Right ventricle myocardium inferior (tissue), 1 donor: ENCODE measurements around the gene NAT10. TPM values are rescaled to one million over a fixed set of nuclear protein-coding genes. Genes with fewer than 3 reads are reported as not detected.
"Not testable (repeated sequence)": the region's sequence is repeated elsewhere in the genome, so short reads cannot be mapped to it uniquely, and the experiment has no call there.

Experiments
- ATAC-seq: fragments of 200-7000 bp; cut with Tn5 transposase; one replicate; pipeline ENCODE4 v1.9.1; 2020; ENCODE audit warnings: mild to moderate bottlenecking, moderate library complexity
- DNase-seq: peaks from one replicate; pipeline ENCODE4 v3.0.0; 2021; ENCODE audit errors: missing footprints
- intact Hi-C: fragments of 100-400 bp; cut with DNase I; formaldehyde crosslinking; loops from one replicate; pipeline ENCODE4 v1.11.0; 2022
- total RNA-seq: library from RNA; stranded (reverse); fragmentation: NEBNext Ultra II Directional; extraction: Animal tissue kit (Norgen Biotek cat#: 25700); gene quantifications from one replicate; pipeline ENCODE4 v1.2.1, GENCODE V29; 2021
- donor health status: DM: no; HTN: yes; CAD: no; lungs with severe emphysema.

NAT10 gene
- total RNA-seq, 1 donor from 2014 or later = 22.8 TPM

DNA sequence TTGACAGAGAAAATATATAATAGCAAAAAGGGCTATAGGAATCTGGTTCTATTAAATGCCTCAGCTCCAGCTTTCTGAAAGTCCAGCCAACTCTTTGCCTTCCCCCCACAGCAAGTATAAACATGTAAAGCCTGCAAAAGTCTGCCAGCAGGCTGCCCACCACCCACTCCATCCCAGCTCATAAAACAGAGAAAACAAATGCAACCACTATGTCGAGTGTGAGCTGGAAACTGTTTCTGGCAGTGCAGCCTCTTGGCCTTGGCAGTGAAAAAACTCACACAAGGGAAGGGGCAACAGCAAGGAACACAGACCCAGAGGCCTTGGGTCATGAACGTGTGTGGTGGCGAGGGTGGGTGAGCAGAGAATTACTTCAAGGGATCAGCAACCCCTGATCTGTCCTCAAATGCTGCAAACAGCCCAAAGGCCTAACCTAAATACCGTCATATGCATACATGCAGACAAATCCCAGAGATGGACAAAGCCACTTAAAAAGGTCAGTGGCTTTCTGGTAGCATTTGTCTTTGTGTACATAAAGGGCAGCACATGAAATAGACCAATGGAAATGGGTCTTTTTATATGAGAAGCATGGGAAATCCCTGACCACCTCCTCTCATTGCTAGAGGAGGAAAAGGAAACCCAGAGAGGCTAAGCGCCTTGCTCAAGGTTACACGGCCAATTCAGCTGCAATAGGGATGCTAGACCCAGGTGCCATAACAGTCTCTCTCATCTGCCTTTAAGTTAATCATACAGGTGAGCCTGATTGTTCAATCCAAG, 74.8 kb downstream of the NAT10 start:
- DNase-seq (no peak), ATAC-seq (no peak)
- intact Hi-C loops = no loop called here

DNA sequence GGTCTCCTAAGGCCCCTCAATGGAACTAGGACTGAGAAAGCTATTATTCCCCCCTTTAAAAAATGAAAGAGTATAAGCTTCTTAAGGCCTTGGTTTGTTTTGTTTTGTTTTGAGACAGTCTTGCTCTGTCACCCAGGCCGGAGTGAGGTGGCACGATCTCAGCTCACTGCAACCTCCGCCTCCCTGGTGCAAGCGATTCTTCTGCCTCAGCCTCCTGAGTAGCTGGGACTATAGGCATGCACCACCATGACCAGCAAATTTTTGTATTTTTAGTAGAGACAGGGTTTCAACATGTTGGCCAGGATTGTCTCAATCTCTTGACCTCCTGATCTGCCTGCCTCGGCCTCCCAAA, 75.4 kb downstream of the NAT10 start:
- ATAC-seq, intact Hi-C loops, DNase-seq: not testable (repeated sequence)

DNA sequence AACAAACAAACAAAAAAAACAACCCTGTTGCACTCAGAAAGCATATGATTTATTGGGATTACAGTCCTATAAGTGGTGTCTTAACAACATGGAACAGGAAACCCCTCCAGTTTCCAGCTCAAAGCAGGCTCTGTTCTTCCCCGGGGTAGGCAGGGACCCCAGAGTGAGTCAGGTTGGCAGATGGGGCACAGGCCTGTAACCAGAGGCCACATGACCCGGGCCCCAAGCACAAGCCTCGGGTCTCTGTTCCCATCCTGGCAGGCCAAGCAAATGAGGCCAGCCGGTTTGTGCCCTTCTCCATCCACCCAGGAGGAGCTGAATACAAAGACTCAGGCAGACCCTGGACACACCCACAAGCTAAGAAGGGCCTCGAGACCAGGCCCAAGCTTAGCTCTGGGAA, 75.8 kb downstream of the NAT10 start:
- intact Hi-C loops = no loop called here
- ATAC-seq = no peak
- no peak for DNase-seq

DNA sequence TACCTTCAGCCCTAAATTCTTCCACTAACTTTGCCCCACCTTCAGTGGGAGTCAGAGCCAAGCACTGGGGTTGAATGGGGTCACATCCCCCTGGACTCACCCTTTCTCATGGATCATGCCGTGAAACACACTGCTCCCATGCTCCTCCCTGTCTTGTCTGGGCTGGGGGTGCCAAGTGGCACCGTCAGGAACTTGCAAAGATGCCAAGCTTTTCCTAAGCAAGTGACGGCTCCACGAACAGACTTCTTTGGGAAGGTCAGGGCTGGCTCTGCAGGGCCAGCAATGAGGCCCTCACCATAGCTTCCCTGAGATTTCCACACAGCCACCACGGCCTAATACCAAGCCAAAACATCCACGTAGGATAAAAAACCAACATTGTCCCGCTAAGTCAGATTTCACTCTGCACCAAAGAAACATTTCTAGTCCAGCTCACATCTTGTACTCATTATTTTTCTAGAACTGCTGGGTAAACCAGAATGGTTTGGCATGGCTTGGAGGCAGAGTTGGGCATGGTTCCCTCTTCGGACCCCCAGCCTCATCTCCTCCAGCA, 76.5 kb downstream of the NAT10 start:
- intact Hi-C loops = no loop called here
- ATAC-seq (no peak), DNase-seq (no peak)

DNA sequence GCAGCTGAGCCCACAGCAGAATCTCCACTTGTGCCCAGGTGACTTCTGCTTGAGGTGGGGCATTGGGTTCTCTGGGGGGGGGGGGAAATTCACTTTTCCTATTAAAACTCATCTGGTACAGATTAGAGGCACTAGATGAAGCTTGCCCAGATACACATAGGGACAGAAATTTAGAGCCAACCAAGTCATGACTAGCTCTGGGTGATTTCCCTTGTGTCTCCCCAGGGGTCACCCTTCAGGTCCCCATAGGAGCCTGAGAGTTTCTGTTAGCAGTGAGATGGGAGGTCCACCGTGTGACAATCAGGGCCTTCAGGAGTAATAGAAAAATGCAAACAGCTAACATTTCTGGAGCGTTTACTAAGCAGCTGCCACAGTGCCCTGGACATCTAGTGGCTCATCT, 77.0 kb downstream of the NAT10 start:
- no peak for DNase-seq
- no peak for ATAC-seq
- intact Hi-C loops = no loop called here

DNA sequence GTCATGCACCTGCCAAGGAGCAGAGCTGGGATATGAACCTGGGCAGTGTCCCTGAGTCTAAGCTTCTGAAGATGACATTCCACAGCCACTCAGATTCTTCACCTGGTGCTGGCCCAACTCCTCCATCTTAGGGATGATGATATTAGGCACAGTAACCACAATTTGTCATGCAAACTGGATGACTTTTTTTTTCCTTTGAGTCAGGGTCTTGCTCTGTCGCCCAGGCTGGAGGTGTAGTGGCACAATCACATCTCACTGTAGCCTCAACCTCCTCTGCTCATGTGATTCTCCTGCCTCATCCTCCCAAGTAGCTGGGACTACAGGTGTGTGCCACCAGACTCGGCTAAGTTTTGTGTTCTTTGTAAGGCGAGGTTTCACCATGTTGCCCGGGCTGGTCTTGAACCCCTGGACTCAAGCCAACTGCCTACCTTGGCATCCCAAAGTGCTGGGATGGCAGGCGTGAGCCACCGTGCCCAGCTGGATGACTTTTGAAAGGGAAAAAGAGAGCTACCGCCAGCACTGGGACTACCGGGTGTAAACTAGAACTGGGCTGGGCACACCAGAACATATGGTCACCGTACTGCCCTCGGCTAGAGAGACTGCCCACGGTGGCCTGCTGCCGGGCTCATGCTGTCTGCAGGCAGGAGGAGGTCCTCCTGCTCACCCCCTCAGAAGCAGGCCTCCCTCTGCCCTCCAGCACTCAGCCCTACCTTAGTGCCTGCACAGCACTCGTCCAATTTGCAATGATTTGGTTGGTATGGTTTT, 77.7 kb downstream of the NAT10 start:
- intact Hi-C loops = no loop called here
- DNase-seq = no peak
- ATAC-seq = no peak

DNA sequence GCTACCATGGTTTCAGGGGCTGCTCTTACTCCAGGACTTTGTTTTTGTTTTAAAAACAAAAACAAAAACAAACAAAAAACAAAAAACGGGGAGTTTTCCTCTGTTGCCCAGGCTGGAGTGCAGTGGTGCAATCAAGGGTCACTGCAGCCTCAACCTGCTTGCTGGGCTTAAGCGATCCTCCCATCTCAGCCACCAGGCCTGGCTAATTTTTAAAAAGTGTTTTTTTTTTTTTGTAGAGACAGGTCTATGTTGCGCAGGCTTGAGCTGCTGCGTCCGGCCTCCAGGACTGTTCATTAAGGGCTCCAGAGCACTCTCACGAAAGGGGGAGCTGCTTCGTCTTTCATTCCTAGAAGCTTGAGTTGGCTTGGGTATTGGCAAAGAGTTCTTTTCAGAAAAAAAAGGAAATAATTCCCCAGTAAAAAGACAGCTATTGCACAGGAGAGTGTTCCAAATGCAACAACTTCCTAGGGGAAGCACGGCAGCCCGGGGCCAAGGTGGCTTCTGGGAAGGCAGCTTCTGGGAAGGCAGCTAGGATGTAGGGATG, 78.5 kb downstream of the NAT10 start:
- no peak for DNase-seq
- intact Hi-C loops = no loop called here
- no peak for ATAC-seq

DNA sequence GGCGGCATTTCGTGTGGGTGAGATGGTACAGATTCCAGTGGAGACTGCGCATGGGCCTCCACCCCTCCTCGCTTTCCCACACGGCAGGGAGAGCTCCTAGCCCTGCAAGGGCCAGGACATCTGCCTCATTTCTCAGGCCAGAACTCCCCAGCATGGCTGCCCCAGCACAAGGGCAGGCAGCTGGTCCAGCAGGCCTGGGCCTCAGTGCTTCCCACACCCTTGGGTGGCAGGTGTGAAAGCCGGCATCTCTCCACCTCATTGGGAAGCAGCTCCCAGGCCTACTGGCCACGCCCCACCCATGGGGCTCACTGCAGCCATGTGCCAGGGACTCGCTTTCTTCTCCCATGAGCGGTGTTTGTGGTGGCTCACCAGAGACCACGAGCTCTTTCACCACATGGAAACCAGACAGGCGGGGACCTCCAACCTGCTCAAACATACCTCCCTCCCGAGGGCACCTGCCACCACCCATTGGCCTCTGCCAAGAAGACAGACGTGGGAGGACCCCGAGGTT, 79.1 kb downstream of the NAT10 start:
- DNase-seq = no peak
- no peak for ATAC-seq
- intact Hi-C loops = no loop called here

DNA sequence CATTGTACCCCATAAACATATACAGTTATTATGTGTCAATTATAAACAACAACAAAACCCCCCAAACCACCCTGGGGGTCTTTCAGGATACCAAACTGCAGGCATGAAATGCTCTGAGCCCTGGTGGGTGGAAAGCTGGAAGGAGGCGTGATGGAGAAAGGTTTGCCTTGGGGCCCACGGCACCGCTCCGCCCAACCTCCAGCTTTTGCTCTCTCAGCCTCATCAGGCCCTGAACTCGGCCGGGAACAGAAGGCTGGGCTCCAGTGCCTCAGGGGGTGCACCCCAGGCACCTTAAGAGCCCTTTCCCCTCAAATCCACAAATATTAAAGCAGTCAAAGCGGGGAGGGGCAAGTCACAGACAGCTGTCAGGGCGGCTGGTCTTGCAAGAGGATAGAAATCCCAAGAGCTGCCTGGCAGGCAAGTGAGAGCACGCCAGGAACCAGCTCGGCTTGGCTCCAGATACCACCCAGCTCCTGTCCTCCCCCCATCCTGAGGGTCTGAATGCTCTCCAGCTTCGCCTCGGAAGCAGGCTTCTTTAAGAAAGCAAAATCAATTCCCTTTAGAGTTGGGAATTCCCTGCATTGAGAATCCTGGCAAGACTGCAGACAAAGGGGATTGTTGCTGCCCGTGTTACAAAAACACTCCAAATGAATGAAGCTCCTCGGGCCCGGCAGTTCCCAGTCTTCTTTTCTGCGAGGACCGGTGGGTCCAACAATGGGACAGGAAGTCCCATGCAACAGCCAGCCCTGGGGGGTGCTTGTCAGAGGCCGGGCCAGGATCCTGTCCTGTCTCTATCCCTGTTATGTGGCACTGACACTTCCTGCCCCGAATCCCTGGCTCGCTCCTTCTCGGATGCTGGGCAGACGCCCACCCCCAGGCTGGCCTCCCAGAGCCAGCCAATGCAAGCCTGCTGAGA, 80.8 kb downstream of the NAT10 start:
- ATAC-seq (peak; percentile 15), DNase-seq (no peak)
- intact Hi-C loops = no loop called here

DNA sequence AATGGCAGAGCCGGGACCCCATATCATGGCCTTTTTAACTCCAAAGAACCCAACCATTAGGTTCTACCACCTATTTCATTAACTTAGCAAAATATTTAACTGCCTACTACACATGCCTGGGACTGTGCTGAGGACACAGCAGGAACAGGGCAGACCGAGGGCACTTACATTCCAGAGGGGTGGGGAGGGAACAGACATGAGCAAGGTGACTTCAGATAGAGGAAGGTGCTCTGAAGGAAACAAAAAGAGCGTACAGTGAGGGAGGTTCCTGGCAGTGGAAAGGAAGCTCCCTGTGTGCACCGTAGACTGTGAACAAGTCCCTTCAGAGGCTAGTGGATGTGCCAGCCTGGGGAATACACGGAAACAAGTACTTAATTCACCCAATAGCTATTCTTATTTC, 82.8 kb downstream of the NAT10 start:
- intact Hi-C loops = no loop called here
- DNase-seq (no peak), ATAC-seq (no peak)

DNA sequence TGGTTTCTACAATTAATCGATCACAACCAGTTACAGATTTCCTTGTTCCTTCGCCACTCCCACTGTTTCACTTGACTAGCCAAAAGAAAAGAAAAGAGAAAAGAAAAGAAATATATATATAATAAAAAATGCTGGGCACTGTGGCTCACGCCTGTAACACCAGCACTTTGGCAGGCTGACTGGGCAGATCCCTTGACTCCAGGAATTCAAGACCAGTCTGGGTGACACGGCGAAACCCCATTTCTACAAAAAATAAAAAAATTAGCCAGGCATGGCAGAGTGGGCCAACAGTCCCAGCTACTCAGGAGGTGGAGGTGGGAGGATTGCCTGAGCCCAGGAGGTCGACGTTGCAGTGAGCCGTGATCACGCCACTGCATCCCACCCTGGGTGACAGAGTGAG, 83.8 kb downstream of the NAT10 start:
- intact Hi-C loops = no loop called here
- ATAC-seq = no peak
- DNase-seq = no peak

DNA sequence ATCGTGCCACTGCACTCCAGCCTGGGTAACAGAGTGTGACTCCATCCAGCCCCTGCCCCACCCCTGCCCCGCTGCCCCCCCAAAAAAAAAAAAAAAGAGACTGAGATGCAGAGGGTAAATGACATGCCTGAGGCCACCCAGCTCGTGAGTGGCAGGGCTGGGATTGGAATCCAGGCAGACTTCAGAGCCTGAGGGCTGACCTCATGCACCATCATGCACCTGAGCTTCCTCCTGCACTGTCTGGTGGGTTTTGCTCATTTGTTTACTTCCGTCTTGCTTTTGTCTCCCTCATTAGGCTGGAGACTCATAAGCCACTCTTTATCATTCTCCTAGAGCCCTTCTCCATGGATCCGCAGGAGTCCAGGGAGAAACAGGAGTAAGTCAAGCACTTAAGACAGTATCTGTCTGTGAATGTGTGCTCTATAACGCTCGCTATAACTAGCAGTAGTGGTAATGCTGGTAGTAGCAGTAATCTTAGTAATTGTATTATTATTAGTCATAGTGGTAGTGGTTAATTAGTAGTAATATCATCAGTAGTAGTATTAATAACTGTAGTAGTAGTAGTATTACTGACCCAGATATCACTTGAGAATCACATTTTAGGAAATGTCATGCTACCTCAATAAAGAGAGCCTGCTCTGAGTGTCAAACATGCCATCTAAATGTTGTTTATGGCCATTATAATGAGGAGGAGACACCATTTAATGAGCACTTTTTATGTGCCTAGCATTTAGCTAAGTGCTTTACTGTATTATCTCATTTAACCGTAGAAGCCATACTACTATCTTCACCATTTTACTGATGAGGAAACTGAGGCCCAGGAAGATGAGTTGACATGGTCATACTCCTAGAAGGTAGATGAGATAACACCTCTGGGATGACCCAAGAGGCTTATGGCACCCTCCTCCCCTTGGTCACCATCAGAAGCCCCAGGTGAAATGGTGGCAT, 85.0 kb downstream of the NAT10 start:
- ATAC-seq (no peak), DNase-seq (no peak)
- intact Hi-C loops = no loop called here

DNA sequence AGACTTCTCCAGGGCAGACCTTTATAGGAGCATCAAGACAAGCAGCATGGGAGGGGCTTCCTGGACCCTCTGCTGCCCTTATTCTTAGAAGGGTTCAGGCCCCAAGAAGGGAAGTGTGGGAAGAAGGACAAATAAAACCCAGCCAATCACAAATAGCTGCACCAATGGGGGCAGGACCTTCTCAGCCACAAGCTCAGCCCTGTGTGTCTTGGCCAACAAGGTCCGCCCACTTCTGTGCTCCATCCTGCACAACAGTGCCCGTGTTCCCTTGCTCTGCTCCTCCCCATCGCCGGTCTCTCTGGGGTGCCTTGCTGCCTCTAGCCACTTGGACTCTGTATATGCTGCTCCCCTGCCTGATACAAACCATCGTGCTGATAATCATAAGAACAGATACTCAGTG, 86.1 kb downstream of the NAT10 start:
- ATAC-seq (no peak), DNase-seq (no peak)
- intact Hi-C loops = no loop called here

DNA sequence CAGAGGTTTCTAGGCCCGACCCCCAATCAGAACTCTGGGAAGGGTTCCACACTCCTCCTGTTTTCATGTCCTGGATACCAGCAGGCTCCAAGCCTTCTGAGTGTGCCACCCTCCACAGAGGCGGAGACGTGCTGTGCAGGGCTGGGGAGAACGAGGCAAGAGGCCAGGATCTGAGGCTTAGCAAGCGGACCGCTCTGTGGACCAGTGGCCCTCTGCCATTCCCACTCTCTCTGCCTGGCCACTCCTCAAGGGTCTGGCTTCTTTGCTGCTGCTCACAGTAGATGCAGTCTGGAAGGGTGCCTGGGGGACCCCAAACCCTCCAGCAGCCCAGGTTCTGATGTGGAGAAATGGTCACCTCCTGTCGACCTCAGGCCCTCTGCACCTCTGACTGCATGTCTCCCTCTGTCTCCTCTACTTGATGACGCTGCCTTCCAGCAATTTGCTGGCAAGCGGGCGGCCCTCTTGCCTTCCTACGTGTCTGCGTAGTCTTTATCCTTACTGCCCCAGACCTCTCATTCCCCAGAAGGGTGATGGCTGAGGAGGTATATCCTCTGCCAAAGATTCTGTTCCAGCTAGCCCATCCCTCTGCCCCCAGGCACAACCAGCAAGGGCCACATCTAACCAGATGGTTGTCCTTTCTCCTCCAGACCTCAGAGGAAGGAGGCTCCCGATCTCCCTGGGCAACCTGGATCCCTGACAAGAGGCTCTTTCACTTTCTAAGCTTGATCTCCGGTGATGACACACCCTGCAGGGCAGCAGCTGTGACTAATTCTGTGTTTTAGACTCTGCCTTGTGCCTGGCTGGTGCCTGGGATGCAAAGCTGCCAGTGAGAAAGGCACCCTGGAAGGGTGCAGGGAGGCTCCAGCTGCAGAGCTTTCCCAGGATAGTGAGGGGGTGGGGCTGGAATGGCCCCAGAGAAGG, 87.3 kb downstream of the NAT10 start:
- peak; percentile 88 for ATAC-seq
- intact Hi-C loops = no loop called here
- peak; percentile 79 for DNase-seq

DNA sequence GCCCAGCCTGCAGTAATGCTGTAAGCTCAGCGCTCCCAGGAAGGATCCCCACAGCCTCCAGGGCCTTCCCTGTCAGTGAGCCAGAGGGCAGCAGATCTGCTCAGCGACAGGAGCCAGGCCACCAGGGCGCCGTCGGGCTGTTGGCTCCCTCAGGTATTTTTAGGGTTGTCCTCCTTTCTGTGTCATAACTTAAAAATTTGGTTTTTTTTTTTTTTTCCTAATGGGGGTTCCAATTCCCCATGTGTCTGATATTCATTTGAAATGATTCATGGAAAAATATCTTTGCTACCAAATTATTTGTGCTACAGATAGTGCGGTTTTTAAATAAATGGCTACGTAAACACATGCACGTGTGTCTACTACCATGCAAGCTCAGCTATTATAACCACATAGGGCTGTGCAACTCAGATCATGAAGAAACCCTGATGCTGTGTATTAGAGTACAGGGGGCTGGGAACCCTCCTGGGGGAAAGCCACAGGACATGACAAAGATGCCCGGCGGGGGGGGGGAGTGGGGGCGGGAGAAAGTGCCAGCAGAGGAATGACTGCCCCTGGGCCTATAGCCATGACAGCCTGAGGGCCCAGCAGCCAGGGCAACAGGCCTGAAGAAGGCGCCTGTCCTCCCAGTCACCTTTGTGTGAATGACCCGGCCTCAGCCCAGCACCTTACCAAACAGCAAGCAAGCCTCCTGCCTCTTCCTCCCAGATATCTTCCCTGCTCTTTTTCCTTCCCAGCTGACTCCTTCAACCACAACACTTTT, 89.3 kb downstream of the NAT10 start:
- intact Hi-C loops = no loop called here
- no peak for ATAC-seq
- DNase-seq = no peak
